Measurements from ENCODE around the gene ELANE.
A peak's percentile ranks its signal among the peaks of the same experiment; 100 is the strongest.

The ELANE gene

DNA sequence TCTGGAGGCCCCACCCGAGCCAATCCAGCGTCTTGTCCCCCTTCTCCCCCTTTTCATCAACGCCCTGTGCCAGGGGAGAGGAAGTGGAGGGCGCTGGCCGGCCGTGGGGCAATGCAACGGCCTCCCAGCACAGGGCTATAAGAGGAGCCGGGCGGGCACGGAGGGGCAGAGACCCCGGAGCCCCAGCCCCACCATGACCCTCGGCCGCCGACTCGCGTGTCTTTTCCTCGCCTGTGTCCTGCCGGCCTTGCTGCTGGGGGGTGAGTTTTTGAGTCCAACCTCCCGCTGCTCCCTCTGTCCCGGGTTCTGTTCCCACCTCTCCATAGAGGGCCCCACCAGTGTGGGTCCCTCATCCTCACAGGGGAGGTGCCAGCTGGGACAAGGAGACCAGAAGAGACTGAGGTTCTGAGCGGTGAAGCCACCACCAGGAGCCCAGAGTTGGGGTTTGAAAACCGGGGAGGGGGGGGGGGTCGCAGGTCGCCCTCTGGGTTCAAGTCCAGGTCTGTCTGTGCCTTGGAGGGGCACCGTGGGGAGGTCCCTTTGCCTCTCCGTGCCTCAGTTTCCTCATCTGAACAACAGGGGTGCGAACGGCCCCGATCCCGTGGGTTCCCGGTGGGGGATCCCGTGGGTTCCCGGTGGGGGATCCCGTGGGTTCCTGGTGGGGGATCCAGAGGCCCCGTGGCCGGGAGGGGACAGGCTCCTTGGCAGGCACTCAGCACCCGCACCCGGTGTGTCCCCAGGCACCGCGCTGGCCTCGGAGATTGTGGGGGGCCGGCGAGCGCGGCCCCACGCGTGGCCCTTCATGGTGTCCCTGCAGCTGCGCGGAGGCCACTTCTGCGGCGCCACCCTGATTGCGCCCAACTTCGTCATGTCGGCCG, at the start of gene ELANE:
TSS of gene ELANE (plus strand) at position 168 of the 878 bp plus-strand sequence. CDS start at position 194, 26 bp downstream.
- peaks cover 0 to 63% of the 10 kb centered on the region in 2 donors for H3K27me3 ChIP-seq
- intact Hi-C loops (cut with DNase I; ENCODE audit: low total_unique reads) = loop anchor here (10.0 kb wide), 1 partner anchor 132 kb away; the partner anchor contains the start of gene WDR18
- TF ChIP-seq, protein P1, sequence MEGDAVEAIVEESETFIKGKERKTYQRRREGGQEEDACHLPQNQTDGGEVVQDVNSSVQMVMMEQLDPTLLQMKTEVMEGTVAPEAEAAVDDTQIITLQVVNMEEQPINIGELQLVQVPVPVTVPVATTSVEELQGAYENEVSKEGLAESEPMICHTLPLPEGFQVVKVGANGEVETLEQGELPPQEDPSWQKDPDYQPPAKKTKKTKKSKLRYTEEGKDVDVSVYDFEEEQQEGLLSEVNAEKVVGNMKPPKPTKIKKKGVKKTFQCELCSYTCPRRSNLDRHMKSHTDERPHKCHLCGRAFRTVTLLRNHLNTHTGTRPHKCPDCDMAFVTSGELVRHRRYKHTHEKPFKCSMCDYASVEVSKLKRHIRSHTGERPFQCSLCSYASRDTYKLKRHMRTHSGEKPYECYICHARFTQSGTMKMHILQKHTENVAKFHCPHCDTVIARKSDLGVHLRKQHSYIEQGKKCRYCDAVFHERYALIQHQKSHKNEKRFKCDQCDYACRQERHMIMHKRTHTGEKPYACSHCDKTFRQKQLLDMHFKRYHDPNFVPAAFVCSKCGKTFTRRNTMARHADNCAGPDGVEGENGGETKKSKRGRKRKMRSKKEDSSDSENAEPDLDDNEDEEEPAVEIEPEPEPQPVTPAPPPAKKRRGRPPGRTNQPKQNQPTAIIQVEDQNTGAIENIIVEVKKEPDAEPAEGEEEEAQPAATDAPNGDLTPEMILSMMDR (IDR thresholded peaks at IDR 0.05) = no peak
- H3K4me3 ChIP-seq = no peak within 1 kb of the TSS
- H3K4me1 ChIP-seq = peaks cover 0 to 25% (median 14%) of the 10 kb centered on the region in 4 donors
- no peaks in the 10 kb centered on the region for H3K36me3 ChIP-seq
- no peaks in the 10 kb centered on the region for H3K9me3 ChIP-seq
- DNase-seq = no peak
- peak within 1 kb of the TSS; percentile 66 for H3K27ac ChIP-seq

DNA sequence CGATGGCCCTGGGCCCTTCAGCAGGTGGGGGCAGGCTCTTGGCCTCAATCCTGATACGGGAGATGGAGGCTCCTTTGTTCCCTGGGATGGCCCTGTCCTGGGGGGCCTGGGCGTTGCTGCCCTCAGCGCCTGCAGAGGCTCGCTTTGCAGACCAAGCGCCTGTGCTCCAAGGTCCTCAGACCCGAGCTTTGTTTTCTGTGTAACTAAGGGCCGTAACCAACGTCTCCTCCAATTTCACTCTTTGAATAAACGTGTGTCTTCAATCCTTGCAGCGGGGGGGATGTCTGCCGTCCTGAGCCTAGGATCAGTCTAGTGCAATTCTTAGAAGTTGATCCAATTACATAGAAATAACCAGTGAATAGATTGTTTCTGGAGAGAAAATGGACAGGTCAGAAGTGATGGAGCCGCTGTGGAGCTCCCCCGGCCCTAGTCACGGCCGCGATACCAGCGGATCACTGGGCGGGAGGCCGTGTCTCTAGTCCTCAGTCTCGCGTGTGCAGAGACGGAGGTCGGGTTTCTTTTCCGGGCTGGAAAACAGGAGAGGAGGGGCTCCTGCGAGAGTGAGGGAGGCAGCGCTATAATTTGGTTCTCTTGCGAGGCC, 49.5 kb upstream of the ELANE start:
- intact Hi-C loops (cut with DNase I; ENCODE audit: low total_unique reads) = no loop called here

GRCh38 chr19:803099-803561, 49.0 kb upstream of the ELANE start:
- no peaks in the 10 kb centered on the region for H3K9me3 ChIP-seq
- no peaks in the 10 kb centered on the region for H3K27me3 ChIP-seq
- intact Hi-C loops (cut with DNase I; ENCODE audit: low total_unique reads) = no loop called here
- no peak overlapping the region for H3K4me3 ChIP-seq
- TF ChIP-seq, protein P1 (IDR thresholded peaks at IDR 0.05) = no peak
- peak overlapping the region in 1 of 2 donors; percentile 91 for H3K27ac ChIP-seq
- peaks cover 53 to 67% (median 62%) of the 10 kb centered on the region in 3 donors for H3K36me3 ChIP-seq
- peaks cover 13 to 62% (median 48%) of the 10 kb centered on the region in 4 donors for H3K4me1 ChIP-seq
- DNase-seq = no peak

More for the DNA sequence above, 49.5 kb upstream of the ELANE start:
- peak overlapping the region in 1 of 2 donors; percentile 25 for H3K4me3 ChIP-seq
- H3K27ac ChIP-seq = peak overlapping the region; percentile 43 to 91
- H3K4me1 ChIP-seq = peaks cover 13 to 62% (median 49%) of the 10 kb centered on the region in 4 donors
- no peaks in the 10 kb centered on the region for H3K9me3 ChIP-seq
- H3K27me3 ChIP-seq = no peaks in the 10 kb centered on the region
- DNase-seq = no peak
- TF ChIP-seq, protein P1 (IDR thresholded peaks at IDR 0.05) = no peak
- H3K36me3 ChIP-seq = peaks cover 47 to 62% (median 57%) of the 10 kb centered on the region in 3 donors

DNA sequence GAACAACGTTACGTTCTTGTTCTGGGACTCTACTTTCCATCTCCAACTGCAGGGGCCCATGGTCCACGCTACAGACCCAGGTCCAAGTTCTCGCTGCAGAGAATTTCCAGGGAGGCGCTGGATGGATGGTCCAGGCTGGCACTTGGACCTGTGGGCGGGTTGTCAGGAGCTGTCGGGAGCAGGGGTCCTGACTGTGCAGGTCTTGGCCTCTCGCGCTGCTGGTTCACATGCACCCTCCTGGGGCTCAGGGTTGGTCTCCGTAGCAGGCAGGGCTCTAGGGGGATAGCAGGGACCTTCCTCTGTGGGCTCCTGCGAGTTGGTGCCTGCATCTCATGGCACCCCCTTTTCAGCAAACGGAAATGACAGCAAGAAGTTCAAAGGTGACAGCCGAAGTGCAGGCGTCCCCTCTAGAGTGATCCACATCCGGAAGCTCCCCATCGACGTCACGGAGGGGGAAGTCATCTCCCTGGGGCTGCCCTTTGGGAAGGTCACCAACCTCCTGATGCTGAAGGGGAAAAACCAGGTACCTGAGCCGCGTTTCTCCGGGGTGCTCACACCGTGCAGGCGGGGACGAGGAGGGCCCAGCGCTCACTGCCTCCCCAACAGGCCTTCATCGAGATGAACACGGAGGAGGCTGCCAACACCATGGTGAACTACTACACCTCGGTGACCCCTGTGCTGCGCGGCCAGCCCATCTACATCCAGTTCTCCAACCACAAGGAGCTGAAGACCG, 48.3 kb upstream of the ELANE start:
- H3K4me3 ChIP-seq = no peak overlapping the region
- H3K27me3 ChIP-seq = no peaks in the 10 kb centered on the region
- peaks cover 13 to 55% (median 42%) of the 10 kb centered on the region in 4 donors for H3K4me1 ChIP-seq
- H3K27ac ChIP-seq = no peak overlapping the region
- TF ChIP-seq, protein P1 (IDR thresholded peaks at IDR 0.05) = no peak
- no peak for DNase-seq
- peaks cover 59 to 75% (median 70%) of the 10 kb centered on the region in 3 donors for H3K36me3 ChIP-seq
- intact Hi-C loops (cut with DNase I; ENCODE audit: low total_unique reads) = no loop called here
- no peaks in the 10 kb centered on the region for H3K9me3 ChIP-seq

Data from tibial artery (tissue), 4 donors.